Esophagus muscularis mucosa (tissue), 4 donors: ENCODE measurements around the gene PSMC2. TPM values are rescaled to one million over a fixed set of nuclear protein-coding genes. Genes with fewer than 3 reads are reported as not detected.

Source experiments
- DNase-seq: peaks from one replicate; pipeline ENCODE4 v3.0.0-alpha.2; 2017; ENCODE audit errors: extremely low spot score
- H3K27ac ChIP-seq, 4 donors: fragments of 200-600 bp; sonication (generic); replicated peaks in 1 of 4; 1 replicate in 3 of 4; 2 replicates in 1 of 4; pipeline ENCODE4 v1.5.1; 2016 to 2019; ENCODE audit warnings: mild to moderate bottlenecking in 1 of 4
- H3K27me3 ChIP-seq, 4 donors: fragments of 200-600 bp; sonication (generic); one replicate each; pipeline versions ENCODE4 v1.5.1 to v1.6.0; 2016 to 2019
- H3K36me3 ChIP-seq, 4 donors: fragments of 200-600 bp; sonication (generic); one replicate each; pipeline ENCODE4 v1.5.1; 2016 to 2019
- H3K4me1 ChIP-seq, 4 donors: fragments of 200-600 bp; sonication (generic); one replicate each; pipeline ENCODE4 v1.5.1; 2016 to 2019
- H3K4me3 ChIP-seq, 4 donors: fragments of 200-600 bp; sonication (generic); 1 replicate in 2 of 4; 2 replicates in 2 of 4; pipeline ENCODE4 v1.5.1; 2016 to 2019; ENCODE audit warnings: mild to moderate bottlenecking in 4 of 4, moderate library complexity in 1 of 4
- H3K9me3 ChIP-seq, 4 donors: fragments of 200-600 bp; sonication (generic); 1 replicate in 3 of 4; 2 replicates in 1 of 4; pipeline ENCODE4 v1.5.1; 2016 to 2019
- CTCF ChIP-seq, 3 experiments: fragments of 200-600 bp in 2 of 3; fragments of 450-650 bp in 1 of 3; sonication (generic) in 2 of 3; IDR thresholded peaks; one replicate each; pipeline ENCODE4 v1.5.1; 2017 to 2019; ENCODE audit warnings: antibody characterized with exemption in 3 of 3, mild to moderate bottlenecking in 2 of 3, moderate library complexity in 1 of 3
- EP300 ChIP-seq: sonication (generic); formaldehyde crosslinking; IDR thresholded peaks from one replicate; pipeline ENCODE4 v1.6.1; 2017; ENCODE audit warnings: antibody characterized with exemption
- POLR2A ChIP-seq: fragments of 450-650 bp; IDR thresholded peaks from one replicate; pipeline ENCODE4 v1.6.1; 2017; ENCODE audit warnings: antibody characterized with exemption, moderate library complexity, mild to moderate bottlenecking, low read depth
- POLR2AphosphoS5 ChIP-seq, 2 donors: sonication (generic); formaldehyde crosslinking; IDR thresholded peaks; one replicate each; pipeline ENCODE4 v1.6.1; 2017; ENCODE audit warnings: antibody characterized with exemption in 2 of 2
- WGBS: methylation state at CpG from one replicate; pipeline ENCODE4 v1.1.5; 2018; 5-methylcytosine and 5-hydroxymethylcytosine counted together
- intact Hi-C: fragments of 100-400 bp; cut with DNase I; formaldehyde crosslinking; loops from one replicate; pipeline ENCODE4 v1.15.1; 2023
- total RNA-seq, 4 donors: library from RNA; depleted of rRNA; stranded (reverse); fragments of >200 nt; gene quantifications; one replicate each; pipeline versions ENCODE4 v1.1.0 to v1.2.1, GENCODE V29; 2016

The PSMC2 gene
- total RNA-seq, 4 donors from 2014 or later = 108 to 129 (median 116) TPM

GRCh38 chr7:103314852-103315251 lies 32.6 kb upstream of the PSMC2 start:
- intact Hi-C loops = no loop called here
- no peaks in the 10 kb centered on the region for H3K4me1 ChIP-seq
- H3K27ac ChIP-seq = no peak overlapping the region
- H3K27me3 ChIP-seq = no peaks in the 10 kb centered on the region
- H3K36me3 ChIP-seq = peaks cover 81 to 100% (median 94%) of the 10 kb centered on the region in 4 donors
- TF ChIP-seq EP300 (no peak), POLR2AphosphoS5 (IDR thresholded peaks at IDR 0.05) (no peak), POLR2A (no peak), CTCF (IDR thresholded peaks at IDR 0.05) (no peak)
- WGBS = 80% methylated on average over 2 of the region's 2 CpGs
- no peak overlapping the region for H3K4me3 ChIP-seq
- H3K9me3 ChIP-seq = no peaks in the 10 kb centered on the region
- DNase-seq = no peak

GRCh38 chr7:103316380-103316941 lies 31.0 kb upstream of the PSMC2 start:
- H3K27ac ChIP-seq = no peak overlapping the region
- H3K36me3 ChIP-seq = peaks cover 82 to 100% (median 92%) of the 10 kb centered on the region in 4 donors
- no peaks in the 10 kb centered on the region for H3K4me1 ChIP-seq
- DNase-seq = no peak
- intact Hi-C loops = no loop called here
- TF ChIP-seq CTCF (IDR thresholded peaks at IDR 0.05) (no peak), POLR2A (no peak), EP300 (no peak), POLR2AphosphoS5 (IDR thresholded peaks at IDR 0.05) (no peak)
- no peak overlapping the region for H3K4me3 ChIP-seq
- no peaks in the 10 kb centered on the region for H3K27me3 ChIP-seq
- WGBS = 94% methylated on average over 2 of the region's 2 CpGs
- H3K9me3 ChIP-seq = no peaks in the 10 kb centered on the region

- intact Hi-C loops = no loop called here
- DNase-seq = no peak
- TF ChIP-seq POLR2AphosphoS5 (IDR thresholded peaks at IDR 0.05) (no peak), EP300 (no peak), CTCF (IDR thresholded peaks at IDR 0.05) (no peak), POLR2A (no peak)
- Histone ChIP-seq H3K27me3 (no peaks in the 10 kb centered on the region), H3K4me3 (no peak overlapping the region), H3K36me3 (peaks cover 81 to 100% (median 92%) of the 10 kb centered on the region in 4 donors), H3K27ac (no peak overlapping the region), H3K4me1 (no peaks in the 10 kb centered on the region), H3K9me3 (no peaks in the 10 kb centered on the region)
These were observed 30.4 kb upstream of the PSMC2 start for GRCh38 chr7:103317009-103317408.

- intact Hi-C loops = no loop called here
- Histone ChIP-seq H3K4me3 (no peak overlapping the region), H3K27ac (no peak overlapping the region), H3K36me3 (peaks cover 54 to 94% (median 67%) of the 10 kb centered on the region in 4 donors), H3K4me1 (no peaks in the 10 kb centered on the region), H3K27me3 (no peaks in the 10 kb centered on the region), H3K9me3 (no peaks in the 10 kb centered on the region)
- TF ChIP-seq POLR2AphosphoS5 (IDR thresholded peaks at IDR 0.05) (no peak), POLR2A (no peak), CTCF (IDR thresholded peaks at IDR 0.05) (no peak), EP300 (no peak)
- DNase-seq = no peak
- WGBS = 89% methylated on average over 8 of the region's 8 CpGs
These were observed 21.7 kb upstream of the PSMC2 start for GRCh38 chr7:103325744-103326143.

- intact Hi-C loops = no loop called here
- Histone ChIP-seq H3K9me3 (no peaks in the 10 kb centered on the region), H3K36me3 (peaks cover 25 to 94% (median 75%) of the 10 kb centered on the region in 4 donors), H3K27ac (no peak overlapping the region), H3K4me3 (no peak overlapping the region), H3K27me3 (no peaks in the 10 kb centered on the region), H3K4me1 (peaks cover 0 to 7% (median 2%) of the 10 kb centered on the region in 4 donors)
- WGBS = 87% methylated on average over 2 of the region's 2 CpGs
- no peak for DNase-seq
- no peak for TF ChIP-seq EP300
- no peak for TF ChIP-seq CTCF (IDR thresholded peaks at IDR 0.05)
- TF ChIP-seq POLR2A = no peak
- no peak for TF ChIP-seq POLR2AphosphoS5 (IDR thresholded peaks at IDR 0.05)
These were observed 10.7 kb upstream of the PSMC2 start for GRCh38 chr7:103336761-103337160.
